NCI-H460 (cell line): ENCODE measurements around the gene CR1L. TPM values are rescaled to one million over a fixed set of nuclear protein-coding genes. Genes with fewer than 3 reads are reported as not detected.
"Not testable (repeated sequence)": the region's sequence is repeated elsewhere in the genome, so short reads cannot be mapped to it uniquely, and the experiment has no call there.

Experiments used
- DNase-seq: peaks from one replicate; pipeline ENCODE4 v3.0.0-alpha.2; 2016; ENCODE audit warnings: low read depth; ENCODE audit errors: extremely low read depth
- polyA plus RNA-seq: library from polyadenylated mRNA; depleted of rRNA; stranded (reverse); fragments of >200 nt; gene quantifications from 2 replicates; pipeline ENCODE4 v1.2.3, GENCODE V29; 2014; cell fraction: nucleus; rRNA removed
- total RNA-seq: library from RNA; depleted of rRNA; stranded (reverse); fragments of >200 nt; shearing (Covaris generic); gene quantifications from 2 replicates; pipeline ENCODE4 v1.2.3, GENCODE V29; 2014; rRNA removed

CR1L gene
- total RNA-seq: not detected in 2 replicates
- polyA plus RNA-seq: not detected in 2 replicates

DNA sequence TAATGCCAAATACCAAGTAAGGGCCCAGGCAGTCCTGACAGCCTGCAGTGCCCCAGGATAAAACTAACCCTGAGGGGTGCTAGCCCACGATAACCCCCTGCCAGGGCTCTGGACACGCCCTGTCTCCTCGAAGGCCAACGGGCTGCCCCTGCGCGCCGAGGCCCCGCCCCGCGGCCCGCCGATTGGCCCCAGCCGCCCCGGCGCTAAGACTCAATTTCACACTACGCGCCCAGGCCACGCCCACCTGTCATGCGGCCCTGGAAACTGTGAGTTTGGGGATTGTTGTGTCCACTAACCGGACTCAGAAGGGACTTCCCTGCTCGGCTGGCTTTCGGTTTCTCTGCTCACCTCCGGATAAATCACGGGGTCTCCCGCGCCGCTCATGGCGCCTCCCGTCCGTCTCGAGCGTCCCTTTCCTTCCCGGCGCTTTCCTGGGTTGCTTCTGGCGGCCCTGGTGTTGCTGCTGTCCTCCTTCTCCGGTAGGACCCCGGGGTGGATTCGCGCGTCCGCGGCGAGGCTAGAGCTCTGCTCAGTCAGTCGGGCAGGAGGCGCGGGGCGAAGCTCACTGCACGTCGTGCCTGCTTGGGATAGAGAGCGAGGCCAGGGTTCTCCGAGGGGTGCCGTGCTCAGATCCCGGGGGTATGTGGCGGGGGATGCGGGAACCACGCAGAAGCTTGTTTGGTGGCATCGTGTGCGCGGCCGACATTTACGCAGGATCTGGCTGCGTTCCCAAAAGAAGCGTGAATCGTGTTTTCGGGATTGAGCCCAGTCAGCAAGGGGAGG, at the start of gene CR1L:
TSS of gene CR1L (plus strand) at position 282 of the 783 bp plus-strand sequence. CDS start at position 383, 101 bp downstream.
- DNase-seq: peak; percentile 45

DNA sequence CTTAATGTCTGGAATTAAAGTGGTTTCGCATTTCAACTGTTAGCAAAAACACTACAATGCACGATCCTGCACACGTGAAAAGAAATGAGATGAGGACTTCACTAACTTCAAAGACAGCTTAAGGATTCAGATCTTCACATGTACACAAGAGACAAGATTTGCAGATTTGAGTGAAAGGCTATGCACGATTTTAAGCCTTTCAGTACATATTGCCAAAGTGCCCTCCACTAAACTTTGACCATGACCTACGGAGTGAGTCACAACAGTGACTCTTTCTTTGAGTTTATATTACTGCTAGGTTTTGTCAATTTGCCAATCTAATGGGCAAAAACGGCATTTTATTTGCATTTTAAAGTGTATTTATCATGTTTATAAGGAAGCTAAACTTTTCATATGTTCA, 41.2 kb upstream of the CR1L start:
- no peak for DNase-seq

DNA sequence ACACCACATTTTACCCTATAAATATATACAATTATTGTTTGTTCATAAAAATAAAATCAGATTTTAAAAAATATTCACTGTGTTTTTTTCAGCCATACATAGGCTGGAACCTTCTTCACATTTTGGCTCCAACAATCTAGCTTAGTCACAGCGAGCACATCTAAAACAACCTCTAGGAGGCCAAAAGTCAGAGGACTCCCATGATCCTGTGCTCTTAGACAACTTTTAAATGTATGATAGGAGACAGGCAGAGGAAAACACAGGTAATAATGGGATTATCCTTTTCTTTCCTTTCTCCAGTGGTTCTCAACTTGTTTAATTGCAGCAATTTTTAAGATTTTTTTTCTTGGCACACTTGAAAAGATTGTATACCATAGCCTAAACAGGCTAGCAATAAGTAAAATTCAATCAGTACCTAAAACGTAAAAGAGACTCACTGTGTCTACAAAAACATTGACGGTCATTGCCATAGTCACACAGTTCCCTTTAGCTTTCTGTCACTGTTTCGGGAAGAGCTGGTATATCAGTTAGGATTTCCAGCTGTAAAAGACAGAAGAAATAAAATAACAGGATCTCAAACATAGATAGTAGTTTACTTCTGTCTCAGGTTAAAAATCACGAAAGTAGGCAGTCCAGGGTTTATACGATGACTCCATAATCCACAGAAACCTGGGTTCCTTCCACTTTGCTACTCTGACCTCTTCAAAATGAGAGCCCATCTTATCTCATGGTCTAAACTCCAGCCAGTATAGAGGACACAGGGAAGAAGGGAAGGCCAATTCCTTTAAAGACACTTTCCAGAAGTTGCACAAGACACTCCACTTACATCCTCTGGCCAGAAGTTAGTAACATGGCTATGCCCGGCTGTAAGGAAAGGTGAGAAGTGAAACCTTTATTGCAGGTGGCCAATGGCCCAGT, 39.2 kb upstream of the CR1L start:
- DNase-seq: no peak

DNA sequence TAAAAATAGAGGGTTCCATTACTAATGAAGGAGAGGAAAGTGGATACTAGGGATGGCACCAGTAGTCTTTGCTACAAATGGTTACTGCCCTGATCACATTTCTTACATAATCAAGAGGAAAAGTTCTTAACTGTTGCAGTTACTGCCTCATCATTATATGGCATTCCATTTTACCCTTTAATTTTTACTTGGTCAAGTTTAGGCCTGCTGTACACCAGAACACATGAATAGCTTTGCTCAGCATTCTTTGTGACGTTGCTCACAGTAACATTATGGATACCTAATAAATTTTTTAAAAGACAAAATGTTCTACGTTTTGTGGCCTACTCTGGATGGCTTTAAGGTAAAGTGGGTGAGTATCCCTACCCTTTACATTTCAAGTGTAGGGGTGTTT, 38.6 kb upstream of the CR1L start:
- no peak for DNase-seq

DNA sequence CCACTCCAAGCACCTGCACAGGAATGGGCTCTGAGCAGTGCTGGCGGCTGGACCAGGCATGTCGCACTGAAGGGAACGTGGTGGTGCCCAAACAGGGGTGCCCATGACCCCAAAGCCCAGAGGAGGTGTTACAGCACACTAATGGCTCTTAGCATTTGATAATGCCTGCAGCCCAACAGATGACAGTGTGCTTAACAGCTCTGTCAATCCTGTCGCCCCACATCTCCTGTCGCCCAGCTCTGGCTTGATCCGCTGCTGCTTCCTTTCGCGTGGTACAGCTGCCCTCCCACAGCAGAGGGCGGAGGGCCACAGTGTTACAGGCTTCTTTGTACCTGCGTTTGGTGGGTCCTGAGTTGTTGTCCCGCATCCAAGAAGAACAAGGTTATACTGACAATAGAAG, 32.2 kb upstream of the CR1L start:
- DNase-seq: no peak

DNA sequence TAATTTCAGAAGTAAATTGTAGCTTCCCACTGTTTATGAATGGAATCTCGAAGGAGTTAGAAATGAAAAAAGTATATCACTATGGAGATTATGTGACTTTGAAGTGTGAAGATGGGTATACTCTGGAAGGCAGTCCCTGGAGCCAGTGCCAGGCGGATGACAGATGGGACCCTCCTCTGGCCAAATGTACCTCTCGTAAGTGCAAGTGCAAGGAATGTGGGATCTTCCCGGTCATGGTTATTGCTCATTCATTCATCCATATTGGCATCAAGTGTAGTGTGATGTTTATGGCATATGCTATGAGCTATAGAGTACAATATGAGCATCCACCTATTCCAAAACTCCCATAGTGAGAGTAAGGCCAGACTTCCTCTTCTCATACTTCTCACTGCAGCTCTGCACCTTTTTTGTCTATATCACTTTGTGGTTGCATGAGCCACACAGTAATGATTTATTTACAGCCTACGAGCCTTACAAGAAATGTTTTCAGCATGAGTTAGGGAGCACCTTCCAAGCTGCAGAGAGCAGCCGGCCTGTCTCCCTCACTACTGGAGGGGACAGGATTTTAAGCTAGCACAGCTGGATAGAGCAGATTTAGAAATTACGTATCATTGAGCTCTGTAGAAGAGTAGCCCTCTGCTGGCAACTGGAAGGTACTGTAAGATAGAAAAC, 24.9 kb upstream of the CR1L start:
- DNase-seq: peak; percentile 40

DNA sequence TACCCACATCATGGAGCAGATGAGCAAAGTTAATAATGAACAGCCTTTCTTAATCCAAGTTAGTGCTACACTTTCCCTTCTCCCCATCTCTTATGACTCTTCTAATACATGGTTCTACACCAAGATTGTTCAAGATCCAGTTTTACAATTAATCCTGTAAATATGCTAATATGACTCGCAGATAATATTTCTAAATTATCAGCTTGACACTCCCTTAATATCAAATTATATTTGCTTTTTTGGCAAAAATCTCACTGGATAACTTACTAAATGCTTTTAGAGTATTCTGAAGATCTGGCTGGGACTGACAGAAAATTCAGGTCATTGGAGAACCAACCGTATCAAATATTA, 24.4 kb upstream of the CR1L start:
- DNase-seq: no peak

DNA sequence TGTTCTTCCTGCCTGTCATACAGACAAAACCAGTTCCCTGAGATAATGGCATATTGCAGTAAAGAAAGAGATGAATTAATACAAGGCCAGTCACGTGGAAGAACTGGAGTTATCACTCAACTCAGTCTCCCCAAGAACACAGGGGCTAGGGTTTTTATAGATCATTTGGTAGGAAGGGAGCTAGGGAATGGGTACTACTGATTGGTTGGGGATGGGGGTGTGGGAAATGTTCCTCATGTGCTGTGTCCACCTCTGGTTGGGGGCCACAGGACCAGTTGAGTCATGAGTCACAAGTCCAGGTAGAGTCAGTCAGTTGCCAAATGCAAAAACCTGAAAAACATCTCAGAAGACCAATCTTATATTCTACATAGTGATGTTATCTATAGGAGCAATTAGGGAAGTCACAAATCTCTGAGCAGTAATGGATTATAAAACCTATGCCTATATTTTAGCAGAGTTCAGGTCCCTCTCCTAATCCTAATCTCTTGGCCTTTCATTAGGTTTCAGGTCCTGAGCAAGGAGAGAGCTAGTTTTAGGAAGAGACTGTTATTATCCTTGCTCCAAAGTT, 19.3 kb upstream of the CR1L start:
- DNase-seq: not testable (repeated sequence)

DNA sequence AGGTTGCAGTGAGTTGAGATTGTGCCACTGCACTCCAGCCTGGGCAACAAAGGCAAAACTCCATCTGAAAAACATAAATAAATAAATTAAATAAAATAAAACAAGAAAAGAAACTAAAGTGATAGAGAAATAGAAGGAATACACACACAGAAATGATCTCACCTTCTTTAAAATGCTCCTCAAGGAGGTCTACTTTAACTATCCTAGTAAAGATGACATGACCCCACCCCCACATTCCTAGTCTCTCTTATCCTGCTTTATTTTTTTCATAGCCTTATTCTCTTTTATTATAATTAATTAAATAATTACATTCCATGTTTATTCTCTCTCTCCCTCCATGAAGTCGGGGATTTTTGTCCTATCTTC, 18.0 kb upstream of the CR1L start:
- DNase-seq: no peak

DNA sequence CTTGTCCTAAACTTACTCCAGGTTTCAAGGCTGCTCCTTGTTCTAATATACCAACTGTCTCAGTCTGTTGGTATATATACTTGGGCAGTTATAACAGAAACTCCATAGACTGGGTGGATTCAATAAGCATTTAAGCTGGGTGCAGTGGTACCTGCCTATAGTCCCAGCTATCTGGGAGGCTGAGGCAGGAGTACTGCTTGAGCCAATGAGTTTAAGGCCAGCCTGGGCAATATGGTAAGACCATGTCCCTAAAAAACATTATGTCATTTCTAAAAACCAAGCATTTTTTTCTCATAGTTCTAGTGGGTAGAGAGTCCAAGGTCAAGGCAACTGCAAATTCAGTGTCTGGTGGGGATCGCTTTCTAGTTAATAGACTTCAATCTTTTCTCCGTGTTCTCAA, 17.4 kb upstream of the CR1L start:
- no peak for DNase-seq

DNA sequence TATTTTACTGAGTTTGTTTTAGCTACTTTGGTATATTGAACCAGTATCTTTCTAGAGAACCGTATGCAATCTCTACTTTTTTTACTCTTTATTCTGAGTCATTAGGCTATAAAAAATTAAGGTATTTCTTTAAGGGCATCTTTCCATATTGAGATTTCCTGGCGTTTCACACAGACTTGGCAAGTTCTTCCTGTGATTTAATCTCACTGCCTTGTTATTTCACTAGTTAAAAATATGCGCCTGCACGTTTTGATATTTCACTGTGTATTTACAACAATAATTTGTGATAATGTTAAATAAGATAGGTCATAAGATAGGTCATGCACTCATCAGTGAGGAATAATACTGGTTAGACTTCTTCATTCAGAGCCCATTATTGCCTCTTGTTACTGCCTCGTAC, 16.2 kb upstream of the CR1L start:
- DNase-seq: no peak

DNA sequence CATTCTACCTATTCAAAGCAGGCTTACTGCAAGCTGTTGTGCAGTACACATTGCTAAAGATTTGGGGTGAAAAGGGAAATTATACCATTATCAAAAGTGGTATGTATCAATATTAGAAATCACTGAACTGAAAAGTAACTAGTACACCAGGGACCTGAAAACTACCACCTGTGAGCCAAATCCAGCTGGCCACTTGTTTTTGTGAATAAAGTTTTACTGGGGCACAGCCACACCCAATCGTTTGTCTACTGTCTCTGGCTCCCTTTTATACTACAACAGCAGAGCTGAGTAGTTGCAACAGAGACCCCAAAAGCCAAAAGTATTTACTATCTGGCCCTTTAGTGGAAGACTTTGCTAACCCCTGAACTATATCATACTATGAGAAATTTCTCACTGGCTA, 13.8 kb upstream of the CR1L start:
- DNase-seq: no peak

DNA sequence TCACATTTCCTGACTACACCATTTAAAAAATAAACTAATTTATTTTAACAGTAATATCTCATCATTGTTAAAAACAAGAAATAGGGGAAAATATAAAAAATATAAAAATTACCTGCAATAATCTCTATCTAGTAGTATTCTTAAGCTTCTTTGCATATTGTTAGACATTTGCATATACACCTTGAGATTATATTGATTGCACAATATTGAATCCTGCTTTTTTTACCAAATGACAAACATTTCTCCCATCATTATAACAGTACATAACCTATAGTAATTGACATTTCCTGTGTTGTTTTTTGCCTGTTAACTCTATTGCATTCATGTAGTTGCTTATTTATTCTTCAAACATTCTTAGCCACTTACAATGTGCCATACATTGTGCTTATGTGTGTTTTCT, 11.7 kb upstream of the CR1L start:
- no peak for DNase-seq

DNA sequence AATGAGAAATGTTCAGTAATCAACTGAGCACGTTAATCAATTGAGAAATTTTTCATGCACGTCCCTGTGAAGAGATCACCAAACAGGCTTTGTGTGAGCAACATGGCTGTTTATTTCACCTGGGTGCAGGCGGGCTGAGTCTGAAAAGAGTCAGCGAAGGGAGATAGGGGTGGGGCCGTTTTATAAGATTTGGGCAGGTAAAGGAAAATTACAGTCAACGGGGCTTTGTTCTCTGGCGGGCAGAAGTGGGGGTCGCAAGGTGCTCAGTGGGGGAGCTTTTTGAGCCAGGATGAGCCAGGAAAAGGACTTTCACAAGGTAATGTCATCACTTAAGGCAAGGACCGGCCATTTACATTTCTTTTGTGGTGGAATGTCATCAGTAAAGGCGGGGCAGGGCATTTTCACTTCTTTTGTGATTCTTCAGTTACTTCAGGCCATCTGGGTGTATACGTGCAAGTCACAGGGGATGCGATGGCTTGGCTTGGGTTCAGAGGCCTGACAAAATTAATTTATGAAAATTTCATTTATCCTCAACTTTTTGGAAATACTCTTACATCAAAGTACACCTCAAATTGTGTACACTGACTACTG, 11.1 kb upstream of the CR1L start:
- DNase-seq: not testable (repeated sequence)

DNA sequence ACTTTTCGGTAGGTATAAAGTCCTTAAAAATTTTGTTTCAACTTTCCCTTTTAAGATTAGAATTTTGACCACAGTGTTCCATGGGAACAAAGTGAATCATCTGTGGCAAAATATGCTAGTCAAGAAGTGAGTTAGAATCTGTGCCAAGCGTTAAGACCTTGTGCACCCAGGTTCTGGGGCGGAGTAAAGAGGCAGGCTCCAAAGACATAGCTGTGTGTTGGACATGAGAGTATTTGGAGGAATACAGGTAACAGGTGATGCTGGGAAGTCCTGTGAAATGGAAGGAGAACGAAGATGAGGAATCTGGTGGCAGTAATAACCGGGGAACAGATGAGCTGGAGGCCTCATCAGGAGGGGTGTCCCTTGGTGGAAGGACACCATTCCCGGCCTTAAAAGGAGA, 10.6 kb upstream of the CR1L start:
- not testable (repeated sequence) for DNase-seq

DNA sequence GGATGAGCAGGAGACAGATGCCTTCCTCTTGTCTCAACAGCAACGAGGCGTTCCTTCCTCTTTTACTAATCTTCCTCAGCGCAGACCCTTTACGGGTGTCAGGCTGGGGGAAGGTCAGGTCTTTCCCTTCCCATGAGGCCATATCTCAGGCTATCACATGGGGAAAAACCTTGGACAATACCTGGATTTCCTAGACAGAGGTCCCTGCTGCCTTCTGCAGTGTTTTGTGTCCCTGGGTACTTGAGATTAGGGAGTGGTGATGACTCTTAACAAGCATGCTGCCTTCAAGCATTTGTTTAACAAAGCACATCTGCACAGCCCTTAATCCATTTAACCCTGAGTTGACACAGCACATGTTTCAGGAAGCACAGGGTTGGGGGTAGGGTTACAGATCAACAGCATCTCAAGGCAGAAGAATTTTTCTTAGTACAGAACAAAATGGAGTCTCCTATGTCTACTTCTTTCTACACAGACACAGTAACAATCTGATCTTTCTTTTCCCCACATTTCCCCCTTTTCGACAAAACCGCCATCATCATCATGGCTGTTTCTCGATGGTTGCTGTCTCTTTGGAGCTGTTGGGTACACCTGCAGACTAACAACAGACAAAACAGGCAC, 9.3 kb upstream of the CR1L start:
- not testable (repeated sequence) for DNase-seq

DNA sequence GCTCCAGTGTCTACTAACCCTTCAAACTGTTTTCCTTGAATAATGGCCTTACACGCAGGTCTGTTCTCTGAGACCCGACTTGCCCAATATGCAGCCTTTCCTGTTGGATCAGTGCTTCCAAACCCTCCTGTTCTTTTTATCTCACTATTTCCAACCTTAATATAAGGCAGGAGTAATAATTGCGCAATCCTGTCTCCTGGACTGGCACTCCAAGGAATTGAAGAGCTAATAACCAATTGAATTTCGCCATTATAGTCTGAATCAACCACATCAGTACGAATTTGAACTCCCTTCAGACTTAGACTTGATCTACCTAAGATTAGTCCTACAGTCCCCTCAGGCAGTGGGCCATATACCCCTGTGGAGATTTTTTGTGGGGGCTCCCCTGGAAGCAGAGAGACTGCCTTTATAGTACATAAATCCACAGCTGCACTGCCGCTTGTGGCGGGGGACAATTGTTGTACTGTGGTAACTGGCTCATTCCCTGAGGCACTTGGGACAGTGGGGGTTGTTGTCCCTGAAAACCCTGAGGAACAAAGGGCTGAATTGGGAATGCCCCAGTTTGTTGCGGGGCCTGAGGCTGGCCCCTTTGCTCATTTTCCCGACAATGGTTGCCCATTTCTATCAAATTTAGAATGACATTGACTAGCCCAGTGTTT, 6.3 kb upstream of the CR1L start:
- not testable (repeated sequence) for DNase-seq

DNA sequence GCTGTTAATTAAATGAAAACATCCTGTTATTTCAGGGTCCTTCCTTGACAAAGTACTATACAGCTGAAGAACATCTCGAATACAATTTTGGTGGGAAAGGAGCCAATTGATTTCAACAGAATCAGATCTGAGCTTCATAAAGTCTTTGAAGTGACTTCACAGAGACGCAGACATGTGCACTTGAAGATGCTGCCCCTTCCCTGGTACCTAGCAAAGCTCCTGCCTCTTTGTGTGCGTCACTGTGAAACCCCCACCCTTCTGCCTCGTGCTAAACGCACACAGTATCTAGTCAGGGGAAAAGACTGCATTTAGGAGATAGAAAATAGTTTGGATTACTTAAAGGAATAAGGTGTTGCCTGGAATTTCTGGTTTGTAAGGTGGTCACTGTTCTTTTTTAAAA, 5.6 kb upstream of the CR1L start:
- not testable (repeated sequence) for DNase-seq

DNA sequence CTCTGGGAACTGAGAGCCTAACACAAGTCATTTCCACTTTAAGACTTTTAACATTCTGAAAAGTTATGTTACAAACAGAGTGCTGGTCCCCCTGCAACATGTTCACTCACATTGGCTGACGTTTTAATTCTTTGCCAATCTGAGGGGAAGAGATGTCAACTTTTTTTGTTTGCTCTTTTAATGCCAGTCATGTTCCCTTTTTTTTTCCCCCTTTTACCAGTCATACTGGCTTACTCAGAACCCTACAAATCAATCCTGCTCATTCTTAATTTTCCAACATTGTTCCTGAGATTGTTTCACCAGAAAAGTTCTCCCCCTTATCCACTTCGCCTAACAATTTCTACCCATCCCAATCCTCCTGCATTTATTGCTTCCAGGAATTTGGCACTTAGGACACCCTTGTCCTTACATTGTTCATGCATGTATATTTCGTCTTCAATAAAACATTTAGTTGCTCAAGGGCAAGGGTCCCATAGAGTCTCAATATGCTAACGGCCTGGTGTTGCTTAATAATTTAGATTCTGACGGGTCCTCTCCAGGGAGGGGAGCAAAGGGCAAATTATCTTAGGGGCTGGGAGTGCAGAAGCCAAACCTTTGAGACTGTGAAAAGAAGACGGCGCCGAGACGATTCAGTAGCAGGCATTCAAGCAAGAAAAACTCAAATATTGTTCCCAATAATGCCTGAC, 624 bp upstream of the CR1L start:
- DNase-seq: no peak
